Activated CD4-positive, alpha-beta T cell treated with anti-CD3 and anti-CD28 coated beads, Interleukin-2, amount 10 ng/mL, durations not matched to agents 24 days and 14 days (primary cell): Measurements from ENCODE around the gene PPP1R14C. TPM values are rescaled to one million over a fixed set of nuclear protein-coding genes. Genes with fewer than 3 reads are reported as not detected.
"Not testable (repeated sequence)": the region's sequence is repeated elsewhere in the genome, so short reads cannot be mapped to it uniquely, and the experiment has no call there.

Experiments used
- DNase-seq: peaks from one replicate; pipeline ENCODE4 v3.0.0; 2022
- H3K27ac Mint-ChIP-seq: one replicate; pipeline ENCODE4 v1.8.0; 2022; ENCODE audit warnings: mild to moderate bottlenecking, mixed read lengths
- H3K27me3 Mint-ChIP-seq: one replicate; pipeline ENCODE4 v1.8.0; 2022; ENCODE audit warnings: mixed read lengths
- H3K36me3 Mint-ChIP-seq: one replicate; pipeline ENCODE4 v1.8.0; 2022; ENCODE audit warnings: low read depth, mild to moderate bottlenecking, mixed read lengths
- H3K4me1 Mint-ChIP-seq: one replicate; pipeline ENCODE4 v1.8.0; 2021; ENCODE audit warnings: mixed read lengths
- H3K4me3 Mint-ChIP-seq: one replicate; pipeline ENCODE4 v1.8.0; 2022; ENCODE audit warnings: mild to moderate bottlenecking, moderate library complexity, mixed read lengths
- H3K9me3 Mint-ChIP-seq: one replicate; pipeline ENCODE4 v1.8.0; 2021; ENCODE audit warnings: mixed read lengths
- intact Hi-C: fragments of 100-400 bp; cut with micrococcal nuclease; formaldehyde crosslinking; loops from one replicate; pipeline ENCODE4 v1.15.1; 2023
- total RNA-seq: library from RNA; stranded (reverse); gene quantifications from 2 replicates; pipeline ENCODE4 v1.2.3, GENCODE V29; 2022

Gene PPP1R14C
- total RNA-seq, 1 donor from 2014 or later: 0.19 TPM

DNA sequence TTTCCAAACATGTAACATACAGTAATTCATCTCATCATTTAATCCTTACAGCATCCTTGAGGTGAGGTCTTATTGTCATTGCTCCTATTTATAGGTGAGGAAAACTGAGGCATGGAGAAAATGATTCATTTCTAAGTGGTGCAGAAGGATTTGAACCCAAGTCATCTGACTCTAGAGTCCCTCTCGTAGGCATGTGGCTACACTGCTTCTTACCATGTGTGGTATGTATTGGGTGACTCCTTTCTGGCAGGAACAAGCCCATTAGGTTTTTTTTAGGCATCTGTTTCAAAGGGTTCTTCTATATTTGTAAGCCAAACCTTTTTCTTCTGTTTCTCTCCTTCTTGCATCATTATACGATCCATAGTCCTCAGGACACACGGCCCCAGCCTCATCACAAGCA lies 94.8 kb downstream of the PPP1R14C start:
- Mint-ChIP-seq H3K4me3 (no peak overlapping the region), H3K4me1 (peaks cover 14% of the 10 kb centered on the region), H3K27me3 (peaks cover 12% of the 10 kb centered on the region), H3K36me3 (peaks cover 2% of the 10 kb centered on the region), H3K27ac (no peak overlapping the region), H3K9me3 (peaks cover 8% of the 10 kb centered on the region)
- intact Hi-C loops: no loop called here
- DNase-seq: no peak

DNA sequence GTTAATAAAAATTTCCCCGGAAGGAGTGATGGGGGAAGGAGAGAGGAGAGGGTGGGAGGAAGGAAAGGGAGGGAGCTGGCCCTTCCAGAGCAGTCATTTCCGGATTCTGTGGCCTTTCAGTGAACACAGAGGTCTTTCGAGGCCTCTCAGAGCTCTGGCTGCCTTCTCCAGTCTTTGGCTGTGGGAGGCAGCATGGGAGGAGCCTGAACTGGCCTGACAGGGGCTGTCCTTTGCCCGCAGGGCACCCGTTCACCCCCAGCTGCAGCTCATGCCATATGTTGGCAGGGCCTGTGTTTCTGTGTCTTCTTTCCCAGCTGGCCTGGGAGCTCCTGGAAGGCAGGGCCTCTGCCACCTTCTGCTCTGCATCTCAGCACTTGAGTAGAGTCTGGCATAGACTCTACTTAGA lies 95.5 kb downstream of the PPP1R14C start:
- H3K4me3 Mint-ChIP-seq: no peak overlapping the region
- intact Hi-C loops: no loop called here
- H3K4me1 Mint-ChIP-seq: peaks cover 14% of the 10 kb centered on the region

DNA sequence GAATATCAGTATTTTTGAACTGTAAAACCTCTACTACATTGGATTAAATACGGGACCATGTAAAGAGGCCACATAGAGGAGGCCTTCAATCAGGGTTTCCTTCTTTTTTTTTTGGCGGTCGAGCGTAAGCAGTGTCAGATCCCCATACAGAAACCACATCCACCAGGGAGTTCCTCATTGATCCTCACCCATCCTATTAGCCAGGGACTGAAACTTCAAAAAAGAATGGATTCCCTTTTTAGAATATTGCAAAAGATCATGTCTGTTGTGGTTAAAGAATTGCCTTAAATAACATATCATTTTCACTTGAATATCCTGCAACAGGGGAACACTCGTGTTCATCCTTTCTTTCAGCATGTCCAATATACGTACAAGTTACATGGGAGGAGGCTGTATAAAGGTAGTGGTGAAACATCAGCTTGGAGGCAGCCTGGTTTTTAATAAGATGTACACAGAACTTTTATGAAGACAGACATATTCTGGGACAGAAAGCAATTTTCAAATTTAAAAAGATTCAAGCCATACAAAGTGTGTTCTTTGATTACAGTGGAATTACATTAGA lies 96.1 kb downstream of the PPP1R14C start:
- H3K4me3 Mint-ChIP-seq: no peak overlapping the region
- H3K27me3 Mint-ChIP-seq: peaks cover 15% of the 10 kb centered on the region
- peaks cover 14% of the 10 kb centered on the region for H3K4me1 Mint-ChIP-seq
- no peak overlapping the region for H3K27ac Mint-ChIP-seq
- H3K9me3 Mint-ChIP-seq: peaks cover 3% of the 10 kb centered on the region
- no peak for DNase-seq
- intact Hi-C loops: no loop called here
- H3K36me3 Mint-ChIP-seq: no peaks in the 10 kb centered on the region

More for the DNA sequence above, 95.5 kb downstream of the PPP1R14C start:
- DNase-seq: no peak
- Mint-ChIP-seq H3K36me3 (no peaks in the 10 kb centered on the region), H3K27me3 (peaks cover 12% of the 10 kb centered on the region), H3K27ac (no peak overlapping the region), H3K9me3 (peaks cover 3% of the 10 kb centered on the region)

DNA sequence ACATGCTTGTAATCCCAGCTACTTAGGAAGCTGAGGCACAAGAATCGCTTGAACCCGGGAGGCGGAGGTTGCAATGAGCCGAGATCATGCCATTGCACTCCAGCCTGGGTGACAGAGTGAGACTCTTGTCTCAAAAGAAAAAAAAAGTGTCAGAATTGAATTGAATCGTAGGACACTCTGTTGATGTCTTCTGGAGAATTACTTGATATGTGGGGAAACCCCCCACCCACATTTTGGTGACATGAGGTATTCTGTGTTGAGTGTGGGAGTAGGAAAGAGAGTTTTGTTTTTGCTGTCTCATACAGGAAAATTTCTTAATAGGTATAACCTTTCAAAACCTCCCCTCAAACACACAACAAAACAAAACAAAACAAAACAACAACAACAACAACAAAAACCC lies 98.9 kb downstream of the PPP1R14C start:
- Mint-ChIP-seq H3K27me3 (peaks cover 19% of the 10 kb centered on the region), H3K27ac (peak overlapping the region; percentile 87), H3K4me1 (peaks cover 12% of the 10 kb centered on the region)
- H3K4me3 Mint-ChIP-seq, H3K9me3 Mint-ChIP-seq, H3K36me3 Mint-ChIP-seq: not testable (repeated sequence)
- intact Hi-C loops: loop anchor here (1.0 to 2.0 kb wide), 3 partner anchors 15 to 161 kb away; no protein-coding TSS in a partner anchor
- DNase-seq: peak; percentile 61

DNA sequence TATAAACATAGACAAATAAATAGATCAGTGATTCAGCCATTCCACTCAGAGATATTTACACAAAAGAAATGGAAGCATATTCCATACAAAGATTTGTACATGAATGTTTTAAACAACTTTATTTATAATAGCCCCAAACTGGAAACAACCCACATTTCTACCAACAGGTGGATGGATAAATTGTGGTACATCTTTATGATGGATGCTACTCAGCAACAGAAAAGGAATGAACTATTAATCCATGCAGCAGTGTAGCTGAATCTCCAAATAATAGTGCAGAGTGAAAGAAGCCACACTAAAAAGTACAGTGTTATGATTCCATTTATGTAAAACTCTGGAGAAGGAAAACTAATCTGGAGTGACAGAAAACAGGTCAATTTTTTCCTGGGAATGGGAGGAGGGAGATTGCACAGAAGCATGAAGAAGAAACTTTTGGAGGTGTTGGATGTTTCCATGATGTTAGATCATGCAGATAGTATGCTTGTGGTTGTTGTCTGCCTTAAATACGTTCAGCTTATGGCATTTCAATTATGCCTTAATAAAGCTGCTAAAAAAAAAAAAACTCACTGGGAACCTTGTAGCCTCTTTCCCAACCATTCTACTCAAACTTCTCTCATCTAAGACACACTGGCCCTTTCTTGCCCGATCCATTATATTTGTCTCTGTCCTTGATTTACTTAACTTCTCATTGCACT lies 100.9 kb downstream of the PPP1R14C start:
- no peak overlapping the region for H3K27ac Mint-ChIP-seq
- DNase-seq: no peak

DNA sequence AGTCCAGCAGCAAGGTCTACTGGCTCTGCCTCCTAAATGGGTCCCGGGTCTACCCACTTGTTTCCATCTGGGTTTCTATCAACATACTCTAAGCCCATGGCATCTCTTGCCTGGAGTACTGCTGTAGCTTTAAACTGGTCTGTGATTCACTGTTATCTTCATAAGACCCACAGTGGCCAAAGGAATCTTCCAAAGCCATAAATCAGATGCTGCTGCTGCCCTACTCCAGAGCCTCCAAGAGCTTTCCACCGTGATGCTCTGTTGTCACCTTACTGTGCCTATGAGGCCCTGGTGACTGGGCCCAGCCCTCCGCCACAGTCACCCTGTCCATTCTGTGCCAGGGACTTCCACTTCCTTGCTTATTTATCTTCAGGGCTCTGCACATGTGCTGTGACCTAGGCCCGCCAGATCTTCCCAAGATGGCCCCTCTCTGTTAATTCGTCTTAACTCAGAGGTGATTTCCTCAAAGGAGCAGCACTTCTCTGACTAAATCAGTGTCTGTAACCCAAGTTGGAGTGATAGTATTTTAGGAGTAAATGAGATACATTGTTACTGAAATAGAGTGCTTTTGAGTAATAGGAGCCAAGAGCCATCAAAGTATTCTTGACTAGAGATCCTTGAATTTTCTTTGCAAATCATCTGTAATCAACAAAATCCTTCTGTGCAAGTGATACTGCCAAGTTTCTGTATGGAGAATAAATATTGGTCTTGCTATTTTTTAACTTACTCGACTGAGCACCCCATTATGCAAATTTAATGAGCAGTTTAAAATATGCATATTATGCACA lies 102.5 kb downstream of the PPP1R14C start:
- intact Hi-C loops: loop anchor here (5.0 kb wide), 1 partner anchor 57 kb away; no protein-coding TSS in a partner anchor
- Mint-ChIP-seq H3K4me1 (peaks cover 9% of the 10 kb centered on the region), H3K36me3 (no peaks in the 10 kb centered on the region), H3K27ac (no peak overlapping the region), H3K27me3 (peaks cover 11% of the 10 kb centered on the region), H3K4me3 (no peak overlapping the region), H3K9me3 (peaks cover 4% of the 10 kb centered on the region)
- DNase-seq: no peak

More for the DNA sequence above, 100.9 kb downstream of the PPP1R14C start:
- intact Hi-C loops: no loop called here
- Mint-ChIP-seq H3K4me3 (no peak overlapping the region), H3K27me3 (peaks cover 17% of the 10 kb centered on the region), H3K36me3 (no peaks in the 10 kb centered on the region), H3K4me1 (peaks cover 9% of the 10 kb centered on the region), H3K9me3 (peaks cover 8% of the 10 kb centered on the region)

DNA sequence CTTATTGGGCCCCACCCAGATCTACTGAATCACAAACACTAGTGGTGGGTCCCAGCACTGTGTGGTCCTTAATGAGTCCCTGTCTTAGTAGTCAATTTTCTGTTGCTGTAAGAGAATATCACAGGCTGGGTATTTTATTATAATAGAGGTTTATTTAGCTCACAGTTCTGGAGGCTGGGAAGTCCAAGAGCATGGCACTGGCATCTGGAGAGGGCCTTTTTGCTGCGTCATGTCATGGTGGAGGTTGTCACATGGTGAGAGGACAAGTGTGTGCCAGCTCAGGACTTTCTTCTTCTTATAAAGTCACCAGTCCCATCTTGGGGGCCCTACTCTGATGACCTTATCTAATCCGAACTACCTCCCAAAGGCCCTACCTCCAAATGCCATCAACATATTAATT lies 105.0 kb downstream of the PPP1R14C start:
- intact Hi-C loops: loop anchor here (5.0 kb wide), 1 partner anchor 54 kb away; no protein-coding TSS in a partner anchor
- no peak for DNase-seq
- Mint-ChIP-seq H3K27me3 (peaks cover 13% of the 10 kb centered on the region), H3K4me3 (no peak overlapping the region), H3K4me1 (peaks cover 6% of the 10 kb centered on the region), H3K9me3 (peaks cover 4% of the 10 kb centered on the region), H3K27ac (no peak overlapping the region), H3K36me3 (no peaks in the 10 kb centered on the region)

DNA sequence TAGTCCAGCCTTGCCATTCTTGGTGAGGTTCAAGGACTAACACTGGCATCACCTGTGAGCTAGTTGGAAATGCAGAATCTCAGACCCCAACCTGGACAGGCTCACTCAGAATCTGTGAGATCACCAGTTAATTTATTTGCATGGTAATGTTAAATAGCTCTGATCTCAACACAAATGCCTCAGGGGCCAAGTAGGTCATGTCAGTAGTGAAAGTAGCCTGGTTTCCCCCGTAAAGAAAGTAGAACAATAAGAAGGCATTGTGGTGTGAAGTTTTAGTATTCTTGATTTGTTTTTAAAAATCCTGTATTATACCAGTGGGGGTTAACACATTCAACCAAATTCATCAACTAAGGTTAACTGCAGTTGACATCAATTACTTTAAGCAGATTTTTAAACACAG lies 105.5 kb downstream of the PPP1R14C start:
- intact Hi-C loops: loop anchor here (5.0 kb wide), 1 partner anchor 54 kb away; no protein-coding TSS in a partner anchor
- H3K36me3 Mint-ChIP-seq: no peaks in the 10 kb centered on the region
- H3K27ac Mint-ChIP-seq: no peak overlapping the region
- no peak overlapping the region for H3K4me3 Mint-ChIP-seq
- DNase-seq: no peak
- H3K9me3 Mint-ChIP-seq: peaks cover 4% of the 10 kb centered on the region
- H3K27me3 Mint-ChIP-seq: peaks cover 13% of the 10 kb centered on the region
- peaks cover 11% of the 10 kb centered on the region for H3K4me1 Mint-ChIP-seq

DNA sequence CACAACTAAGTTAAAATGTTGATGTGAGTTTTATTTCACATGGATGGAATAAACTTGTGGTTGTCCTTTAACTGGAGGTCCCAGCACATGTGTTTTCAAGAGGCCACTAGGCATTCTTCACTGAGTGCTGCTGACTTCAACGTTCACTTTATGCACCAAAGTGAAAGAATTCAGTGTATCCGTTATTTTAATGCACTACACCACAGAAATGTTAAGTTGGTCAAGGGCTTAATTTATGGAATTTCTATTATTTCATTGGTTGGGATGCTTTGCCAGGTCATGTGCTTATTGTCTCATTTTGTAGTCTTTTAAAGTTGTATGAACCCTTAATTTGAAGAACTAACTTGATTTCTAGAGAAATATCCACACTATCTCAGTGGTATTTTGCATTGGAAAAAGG lies 106.4 kb downstream of the PPP1R14C start:
- no peaks in the 10 kb centered on the region for H3K36me3 Mint-ChIP-seq
- H3K4me1 Mint-ChIP-seq: peaks cover 16% of the 10 kb centered on the region
- peaks cover 4% of the 10 kb centered on the region for H3K9me3 Mint-ChIP-seq
- H3K4me3 Mint-ChIP-seq: no peak overlapping the region
- intact Hi-C loops: loop anchor here (5.0 kb wide), 1 partner anchor 53 kb away; no protein-coding TSS in a partner anchor
- no peak for DNase-seq
- no peak overlapping the region for H3K27ac Mint-ChIP-seq
- H3K27me3 Mint-ChIP-seq: peaks cover 11% of the 10 kb centered on the region

DNA sequence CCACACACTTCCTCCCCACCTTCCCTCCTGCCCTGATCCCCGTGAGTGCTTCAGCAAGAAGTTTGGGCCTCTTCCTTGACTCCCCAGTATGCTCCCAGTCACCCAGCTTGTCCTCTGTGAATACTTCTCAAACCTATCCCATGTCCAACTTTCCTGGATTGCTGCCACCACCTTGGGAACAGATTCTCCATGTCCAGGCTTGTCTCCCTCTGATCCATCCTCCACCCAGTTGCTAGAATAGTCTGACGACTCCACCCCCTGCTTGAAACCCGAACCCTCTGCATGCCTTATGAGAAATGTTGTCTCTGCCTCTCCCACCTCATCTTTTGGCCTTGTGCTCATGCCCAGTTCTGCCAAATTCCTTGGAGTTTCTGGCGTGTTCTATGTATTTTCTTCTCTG lies 108.0 kb downstream of the PPP1R14C start:
- no peak for DNase-seq
- Mint-ChIP-seq H3K36me3 (no peaks in the 10 kb centered on the region), H3K27ac (no peak overlapping the region), H3K27me3 (peaks cover 10% of the 10 kb centered on the region), H3K4me1 (peaks cover 20% of the 10 kb centered on the region), H3K9me3 (peaks cover 4% of the 10 kb centered on the region), H3K4me3 (no peak overlapping the region)
- intact Hi-C loops: no loop called here

DNA sequence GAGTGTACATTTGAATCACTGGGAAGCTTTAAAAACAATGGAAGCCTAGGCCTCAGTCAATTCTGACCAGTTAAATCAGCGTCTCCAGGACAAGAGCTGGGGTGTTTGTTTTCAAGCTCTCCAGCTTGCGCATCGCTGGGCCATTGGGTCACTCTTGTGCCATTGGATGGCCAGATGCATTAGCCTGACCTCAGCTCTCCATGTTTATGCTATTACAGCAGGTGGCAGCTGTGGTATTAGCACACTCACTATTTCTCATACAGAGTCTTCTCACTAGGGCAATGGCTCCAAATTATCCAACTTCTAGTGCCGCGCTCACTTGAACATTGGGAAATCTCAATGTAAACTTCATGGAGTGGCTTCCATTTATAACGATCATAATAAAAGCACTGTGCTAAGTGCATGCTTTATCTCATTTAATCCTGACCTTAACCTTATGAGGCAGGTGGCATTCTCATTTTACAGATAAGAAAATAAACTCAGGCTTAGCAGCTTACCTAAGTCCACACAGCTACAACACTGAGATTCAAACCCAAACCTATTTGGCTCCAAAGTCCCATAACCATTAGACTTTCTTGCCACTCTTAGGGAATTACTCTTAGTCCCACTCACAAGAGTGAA lies 108.8 kb downstream of the PPP1R14C start:
- no peak for DNase-seq
- no peak overlapping the region for H3K4me3 Mint-ChIP-seq
- H3K27me3 Mint-ChIP-seq: peaks cover 13% of the 10 kb centered on the region
- peaks cover 27% of the 10 kb centered on the region for H3K4me1 Mint-ChIP-seq
- peaks cover 4% of the 10 kb centered on the region for H3K9me3 Mint-ChIP-seq
- no peak overlapping the region for H3K27ac Mint-ChIP-seq
- intact Hi-C loops: no loop called here
- no peaks in the 10 kb centered on the region for H3K36me3 Mint-ChIP-seq

DNA sequence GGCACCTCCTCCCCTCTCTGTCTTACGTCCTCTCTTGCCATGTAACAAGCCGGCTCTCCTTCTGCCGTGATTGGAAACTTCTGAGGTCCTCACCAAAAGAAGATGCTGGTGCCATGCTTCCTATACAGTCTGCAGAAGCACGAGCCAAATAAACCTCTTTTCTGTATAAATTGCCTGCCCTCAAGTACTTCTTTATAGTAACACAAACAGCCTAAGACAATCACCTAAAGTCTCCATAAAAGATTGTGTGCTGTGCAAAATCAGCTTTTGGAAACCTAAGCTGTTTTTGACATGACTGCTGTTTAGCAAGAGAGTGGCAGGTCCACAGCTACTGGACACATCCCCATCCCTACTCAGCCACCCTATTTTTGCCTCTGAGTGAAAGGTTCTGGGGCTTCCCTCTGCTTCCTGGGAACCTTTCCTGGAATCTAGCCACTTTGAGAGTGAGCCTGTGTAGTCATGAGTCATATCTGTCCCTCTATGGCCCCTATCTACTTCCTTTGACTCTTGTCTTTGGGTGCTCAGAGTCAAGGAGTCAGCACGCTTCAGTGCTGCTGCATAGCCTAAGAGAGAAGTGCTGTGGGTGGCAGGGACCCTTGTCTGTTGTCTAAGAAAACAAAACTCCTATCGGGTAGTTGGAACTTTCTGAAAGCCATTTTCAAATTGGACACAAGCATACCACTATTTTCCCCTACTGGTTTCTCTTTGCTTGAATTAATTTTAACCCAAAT lies 110.0 kb downstream of the PPP1R14C start:
- H3K4me3 Mint-ChIP-seq: no peak overlapping the region
- peaks cover 13% of the 10 kb centered on the region for H3K27me3 Mint-ChIP-seq
- H3K9me3 Mint-ChIP-seq: no peaks in the 10 kb centered on the region
- DNase-seq: no peak
- peaks cover 32% of the 10 kb centered on the region for H3K4me1 Mint-ChIP-seq
- H3K36me3 Mint-ChIP-seq: no peaks in the 10 kb centered on the region
- intact Hi-C loops: no loop called here
- no peak overlapping the region for H3K27ac Mint-ChIP-seq

DNA sequence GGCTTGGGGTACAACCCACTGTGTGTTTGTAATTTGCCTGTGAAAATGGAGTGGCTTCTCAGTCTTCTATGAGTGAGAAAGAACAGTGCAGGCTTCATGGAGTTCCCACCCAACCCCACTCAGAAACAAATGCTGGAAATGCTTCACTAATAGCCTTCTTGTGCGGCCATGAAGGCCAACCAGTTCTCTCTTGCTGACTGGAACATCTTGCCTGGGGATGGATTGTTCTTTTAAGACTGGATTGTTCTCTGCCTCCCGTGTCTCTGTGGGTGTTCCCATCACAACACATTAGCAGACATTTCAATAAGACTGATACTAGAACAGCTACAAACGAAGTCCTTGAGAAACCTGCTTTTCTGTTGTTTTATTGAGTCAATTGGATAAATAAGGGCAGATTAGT lies 110.6 kb downstream of the PPP1R14C start:
- Mint-ChIP-seq H3K36me3 (no peaks in the 10 kb centered on the region), H3K27me3 (peaks cover 13% of the 10 kb centered on the region), H3K9me3 (no peaks in the 10 kb centered on the region), H3K4me1 (peaks cover 32% of the 10 kb centered on the region), H3K27ac (no peak overlapping the region), H3K4me3 (no peak overlapping the region)
- intact Hi-C loops: no loop called here
- DNase-seq: no peak
